HEK293T (cell line): Measurements from ENCODE around the gene ZNF618.

Source experiments
- FOXA1 ChIP-seq: fragments of 450-650 bp; IDR thresholded peaks from 2 replicates; pipeline ENCODE4 v1.6.1; 2016; ENCODE audit warnings: mild to moderate bottlenecking
- FOXM1 ChIP-seq: fragments of 450-650 bp; IDR thresholded peaks from 2 replicates; pipeline ENCODE4 v1.6.1; 2017; ENCODE audit warnings: mild to moderate bottlenecking, borderline replicate concordance
- SUZ12 ChIP-seq: fragments of 450-650 bp; IDR thresholded peaks from 2 replicates; pipeline ENCODE4 v1.6.1; 2016; ENCODE audit warnings: mild to moderate bottlenecking
- TARDBP ChIP-seq: fragments of 450-650 bp; IDR thresholded peaks from 2 replicates; pipeline ENCODE4 v1.6.1; 2016

- TF ChIP-seq SUZ12 (no peak), TARDBP (no peak), FOXM1 (no peak), FOXA1 (no peak)
Observed at GRCh38 chr9:113995963-113996362, 119.9 kb downstream of the ZNF618 start.
